ENCODE measurements around the gene RTP2. TPM values are rescaled to one million over a fixed set of nuclear protein-coding genes. Genes with fewer than 3 reads are reported as not detected.

The RTP2 gene
- polyA plus RNA-seq, 3 donors = not detected

DNA sequence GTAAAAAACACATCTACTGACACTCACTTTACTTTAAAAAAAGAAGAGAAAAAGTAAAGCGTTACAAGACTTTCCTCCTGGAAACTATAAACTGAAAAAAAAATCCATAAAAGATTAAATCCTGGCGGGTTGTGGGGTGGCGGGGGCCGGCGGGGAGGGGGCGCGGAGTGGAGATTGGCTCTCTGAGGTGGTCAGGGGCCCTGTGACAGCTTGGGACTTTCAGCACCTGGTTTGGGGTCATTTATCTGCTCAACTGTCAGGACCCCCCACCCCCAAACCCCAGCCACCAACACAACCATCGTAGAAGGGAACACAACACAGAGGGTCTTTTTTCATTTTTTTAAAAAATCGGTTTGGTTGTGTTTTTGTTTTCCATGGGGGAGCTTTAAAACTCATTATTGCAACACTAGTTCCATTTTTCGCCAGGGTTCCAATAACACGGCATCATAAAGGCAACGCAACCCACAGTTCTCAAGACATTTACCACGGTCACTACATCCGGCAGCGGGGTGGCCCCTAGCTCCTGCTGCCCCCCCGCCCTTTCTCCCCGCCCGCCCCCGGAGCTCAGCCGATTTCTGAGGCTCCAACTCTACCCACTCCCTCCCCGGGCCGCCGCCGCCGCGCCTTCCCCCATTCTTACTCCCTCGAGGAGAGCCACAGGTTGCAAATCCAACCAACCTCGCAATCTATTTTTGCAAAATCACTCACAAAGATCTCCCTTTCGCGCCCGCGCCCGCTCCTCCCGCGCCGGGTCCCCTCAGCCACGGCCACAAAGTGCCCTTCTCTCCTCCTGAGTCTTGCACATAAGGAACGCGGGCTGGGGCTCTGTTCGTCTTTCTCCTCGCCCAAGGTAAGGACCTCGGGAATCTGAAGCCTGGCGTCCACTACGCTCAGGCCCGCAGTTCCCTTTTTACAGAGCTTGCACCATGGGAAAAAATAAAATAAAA, 41.1 kb upstream of the RTP2 start:
- Histone ChIP-seq H3K4me2 (replicated peaks; ENCODE audit: extremely low read depth, low read length, poor library complexity, severe bottlenecking) (peak overlapping the region; percentile 95), H3K4me3 (replicated peaks in 1 of 3; ENCODE audit: low read depth in 2 of 3, low read length in 3 of 3) (peak overlapping the region; percentile 68 to 96 (median 80)), H3K27ac (ENCODE audit: low read depth in 1 of 2, low read length in 2 of 2) (peak overlapping the region; percentile 96 to 99), H4K20me1 (ENCODE audit: insufficient read depth, low read length) (peaks cover 64% of the 10 kb centered on the region), H3K27me3 (ENCODE audit: control insufficient read depth in 2 of 2, insufficient read depth in 2 of 2, low read length in 2 of 2) (no peaks in the 10 kb centered on the region), H2AFZ (ENCODE audit: insufficient read depth, low read depth, low read length, poor library complexity, severe bottlenecking) (no peak overlapping the region), H3K79me2 (ENCODE audit: insufficient read depth, low read length) (peaks cover 79% of the 10 kb centered on the region), H3K9ac (ENCODE audit: insufficient read depth, low read length, poor library complexity, severe bottlenecking) (peak overlapping the region; percentile 89), H3K9me3 (replicated peaks in 1 of 2; ENCODE audit: control insufficient read depth in 1 of 2, insufficient read depth in 1 of 2, low read length in 2 of 2) (no peaks in the 10 kb centered on the region), H3K36me3 (replicated peaks in 1 of 2; ENCODE audit: control insufficient read depth in 1 of 2, insufficient read depth in 2 of 2, low read length in 2 of 2) (no peaks in the 10 kb centered on the region), H3K4me1 (ENCODE audit: control insufficient read depth in 1 of 2, insufficient read depth in 2 of 2, low read length in 2 of 2) (peaks cover 40 to 69% of the 10 kb centered on the region in 2 donors)
- TF ChIP-seq, protein P1, sequence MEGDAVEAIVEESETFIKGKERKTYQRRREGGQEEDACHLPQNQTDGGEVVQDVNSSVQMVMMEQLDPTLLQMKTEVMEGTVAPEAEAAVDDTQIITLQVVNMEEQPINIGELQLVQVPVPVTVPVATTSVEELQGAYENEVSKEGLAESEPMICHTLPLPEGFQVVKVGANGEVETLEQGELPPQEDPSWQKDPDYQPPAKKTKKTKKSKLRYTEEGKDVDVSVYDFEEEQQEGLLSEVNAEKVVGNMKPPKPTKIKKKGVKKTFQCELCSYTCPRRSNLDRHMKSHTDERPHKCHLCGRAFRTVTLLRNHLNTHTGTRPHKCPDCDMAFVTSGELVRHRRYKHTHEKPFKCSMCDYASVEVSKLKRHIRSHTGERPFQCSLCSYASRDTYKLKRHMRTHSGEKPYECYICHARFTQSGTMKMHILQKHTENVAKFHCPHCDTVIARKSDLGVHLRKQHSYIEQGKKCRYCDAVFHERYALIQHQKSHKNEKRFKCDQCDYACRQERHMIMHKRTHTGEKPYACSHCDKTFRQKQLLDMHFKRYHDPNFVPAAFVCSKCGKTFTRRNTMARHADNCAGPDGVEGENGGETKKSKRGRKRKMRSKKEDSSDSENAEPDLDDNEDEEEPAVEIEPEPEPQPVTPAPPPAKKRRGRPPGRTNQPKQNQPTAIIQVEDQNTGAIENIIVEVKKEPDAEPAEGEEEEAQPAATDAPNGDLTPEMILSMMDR (IDR thresholded peaks at IDR 0.05) = no peak
- 0% methylated on average over 30 of the region's 45 CpGs for WGBS (ENCODE audit: insufficient coverage)
- intact Hi-C loops (cut with micrococcal nuclease) = loop anchor here (2.0 to 10.0 kb wide), 13 partner anchors 31 to 1404 kb away; partner anchors contain the start of gene LPP (in 1 of the 2)
- Mint-ChIP-seq H3K4me1 (peaks cover 40% of the 10 kb centered on the region), H3K27ac (peak overlapping the region; percentile 99 to 100 (median 100)), H3K36me3 (peaks cover 12% of the 10 kb centered on the region in 2 donors), H3K9me3 (peaks cover 0 to 8% (median 2%) of the 10 kb centered on the region in 7 donors), H3K4me3 (peak overlapping the region; percentile 95 to 100), H3K27me3 (ENCODE audit: low read depth in 3 of 3) (no peaks in the 10 kb centered on the region)
- DNase-seq = peak; percentile 47 to 59 (median 57)

DNA sequence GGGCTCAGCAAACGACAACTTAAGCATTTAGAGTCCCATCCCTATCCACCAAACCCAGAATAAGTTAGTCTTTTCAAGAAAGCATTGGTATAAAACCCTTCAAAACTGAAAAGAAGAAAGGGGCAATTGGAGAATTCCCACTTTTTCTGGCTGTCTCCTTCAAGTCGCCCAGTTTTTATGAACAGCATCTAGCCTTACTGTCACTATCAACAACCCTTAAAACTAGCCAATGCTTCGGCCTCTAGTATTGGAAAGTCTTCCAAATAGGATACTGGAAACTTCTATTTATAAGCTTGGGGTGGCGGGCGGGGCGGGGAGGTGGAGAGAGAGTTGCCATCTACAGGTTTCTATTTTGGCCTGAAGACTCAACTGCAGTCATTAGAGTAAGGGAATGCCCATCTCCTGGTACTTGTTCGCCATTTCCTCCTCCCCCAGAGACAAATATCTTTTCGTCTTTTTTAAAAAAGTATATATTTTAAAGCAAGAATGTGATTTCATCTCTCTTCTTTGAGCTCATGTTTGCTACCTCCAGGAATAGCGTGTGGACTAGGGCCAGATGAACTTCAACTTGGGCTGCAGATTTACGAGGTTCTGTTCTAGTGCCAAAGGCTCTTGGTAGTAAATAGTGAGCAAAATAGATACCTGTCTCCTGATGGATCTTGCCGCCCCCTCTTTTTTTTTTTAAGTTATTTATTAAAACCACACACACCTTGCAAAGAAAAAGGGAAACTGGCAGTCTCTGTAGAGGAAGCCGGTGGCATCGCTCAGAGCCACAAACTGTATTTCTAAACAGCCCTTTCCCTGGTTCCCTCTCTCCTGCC, 40.2 kb upstream of the RTP2 start:
- intact Hi-C loops (cut with micrococcal nuclease) = loop anchor here (5.0 to 10.0 kb wide), 11 partner anchors 175 to 1405 kb away; partner anchors contain the start of gene LPP (in 1 of the 2)
- Mint-ChIP-seq H3K4me3 (peak overlapping the region; percentile 95 to 100), H3K27ac (peak overlapping the region; percentile 99 to 100 (median 100)), H3K36me3 (peaks cover 12% of the 10 kb centered on the region in 2 donors), H3K27me3 (ENCODE audit: low read depth in 3 of 3) (peaks cover 0 to 1% (median 0%) of the 10 kb centered on the region in 3 donors), H3K4me1 (peaks cover 34% of the 10 kb centered on the region), H3K9me3 (peaks cover 0 to 8% (median 2%) of the 10 kb centered on the region in 7 donors)
- Histone ChIP-seq H3K4me2 (replicated peaks; ENCODE audit: extremely low read depth, low read length, poor library complexity, severe bottlenecking) (peak overlapping the region; percentile 95), H3K9ac (ENCODE audit: insufficient read depth, low read length, poor library complexity, severe bottlenecking) (peak overlapping the region; percentile 89), H3K9me3 (replicated peaks in 1 of 2; ENCODE audit: control insufficient read depth in 1 of 2, insufficient read depth in 1 of 2, low read length in 2 of 2) (no peaks in the 10 kb centered on the region), H3K36me3 (replicated peaks in 1 of 2; ENCODE audit: control insufficient read depth in 1 of 2, insufficient read depth in 2 of 2, low read length in 2 of 2) (no peaks in the 10 kb centered on the region), H3K27me3 (ENCODE audit: control insufficient read depth in 2 of 2, insufficient read depth in 2 of 2, low read length in 2 of 2) (no peaks in the 10 kb centered on the region), H2AFZ (ENCODE audit: insufficient read depth, low read depth, low read length, poor library complexity, severe bottlenecking) (no peak overlapping the region), H4K20me1 (ENCODE audit: insufficient read depth, low read length) (peaks cover 73% of the 10 kb centered on the region), H3K4me3 (replicated peaks in 1 of 3; ENCODE audit: low read depth in 2 of 3, low read length in 3 of 3) (peak overlapping the region; percentile 68 to 96 (median 80)), H3K79me2 (ENCODE audit: insufficient read depth, low read length) (peaks cover 88% of the 10 kb centered on the region), H3K4me1 (ENCODE audit: control insufficient read depth in 1 of 2, insufficient read depth in 2 of 2, low read length in 2 of 2) (peaks cover 35 to 70% of the 10 kb centered on the region in 2 donors), H3K27ac (ENCODE audit: low read depth in 1 of 2, low read length in 2 of 2) (peak overlapping the region; percentile 96 to 99)
- TF ChIP-seq, protein P1 (IDR thresholded peaks at IDR 0.05) = peak; percentile 34
- WGBS (ENCODE audit: insufficient coverage) = no CpG with 5 or more reads among the region's 13 CpGs
- peak in 2 of 3 donors; percentile 44 to 64 for DNase-seq

All from CD14-positive monocyte (primary cell).